Measurements from ENCODE around the gene DARS2.
A peak's percentile ranks its signal among the peaks of the same experiment; 100 is the strongest.
"Not testable (repeated sequence)": the region's sequence is repeated elsewhere in the genome, so short reads cannot be mapped to it uniquely, and the experiment has no call there.

Gene DARS2

GRCh38 chr1:173862146-173862768 is 37.8 kb downstream of the DARS2 start:
- DNase-seq (ENCODE audit: low spot score): not testable (repeated sequence)

DNA sequence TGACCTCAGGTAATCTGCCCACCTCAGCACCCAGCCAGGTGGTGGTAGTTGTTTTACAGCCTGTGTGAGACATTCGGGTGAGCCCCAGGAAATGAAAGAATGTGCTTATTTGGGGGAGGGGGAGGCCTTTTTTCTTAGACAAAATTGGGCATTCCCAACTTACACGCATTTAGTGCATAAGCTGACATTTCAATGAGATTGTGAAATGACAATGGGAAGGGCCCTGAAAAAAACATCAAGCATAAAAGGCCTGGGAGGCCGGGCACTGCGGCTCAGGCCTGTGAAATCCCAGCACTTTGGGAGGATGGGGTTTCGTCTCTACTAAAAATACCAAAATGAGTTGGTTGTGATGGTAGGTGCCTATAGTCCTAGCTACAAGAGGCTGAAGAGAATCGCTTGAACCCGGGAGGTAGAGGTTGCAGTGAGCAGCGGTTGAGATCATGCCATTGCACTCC is 38.3 kb downstream of the DARS2 start:
- no peak for DNase-seq (ENCODE audit: low spot score)

DNA sequence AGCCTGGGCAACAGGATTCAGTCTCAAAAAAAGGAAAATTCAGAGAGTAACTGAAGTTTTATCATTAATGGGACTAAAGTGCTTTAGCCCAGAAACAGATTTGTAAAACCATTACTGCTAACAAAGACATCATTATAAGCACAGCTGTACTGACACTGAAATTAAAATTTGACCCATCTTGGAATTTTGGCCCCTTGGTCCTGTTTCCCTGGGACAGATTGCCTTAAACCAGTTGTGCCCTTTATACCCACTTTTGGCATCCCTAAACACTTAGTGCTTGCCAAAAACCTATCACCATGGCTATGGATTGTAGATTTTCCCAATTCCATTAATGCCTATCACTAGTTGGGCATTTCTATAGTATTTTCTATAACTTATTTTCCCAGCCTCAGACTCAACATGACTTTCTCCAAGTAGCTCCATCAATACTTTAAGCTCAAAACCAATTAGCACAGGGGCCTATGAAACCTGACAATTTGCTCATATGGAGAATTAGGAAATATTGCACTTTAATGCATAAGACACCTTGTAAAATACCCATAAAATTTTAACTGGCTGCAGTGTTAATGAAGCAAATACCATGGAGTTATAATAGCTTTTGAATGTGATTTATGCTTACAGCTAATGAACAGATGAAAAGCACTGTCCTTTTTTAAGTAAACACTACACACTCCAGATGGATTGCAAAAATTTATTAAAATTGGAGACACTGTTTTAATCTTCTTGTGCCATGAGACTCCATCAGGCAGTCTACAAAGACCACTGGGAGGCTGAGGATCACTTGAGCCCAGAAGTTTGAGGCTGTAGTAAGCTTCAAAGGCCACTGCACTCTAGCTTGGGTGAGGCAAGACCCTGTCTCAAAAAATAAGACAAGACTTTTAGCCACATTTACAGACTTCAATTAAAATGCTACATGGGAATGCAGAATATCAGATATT is 39.0 kb downstream of the DARS2 start:
- no peak for DNase-seq (ENCODE audit: low spot score)

GRCh38 chr1:173864179-173864867 is 39.9 kb downstream of the DARS2 start:
- no peak for DNase-seq (ENCODE audit: low spot score)

DNA sequence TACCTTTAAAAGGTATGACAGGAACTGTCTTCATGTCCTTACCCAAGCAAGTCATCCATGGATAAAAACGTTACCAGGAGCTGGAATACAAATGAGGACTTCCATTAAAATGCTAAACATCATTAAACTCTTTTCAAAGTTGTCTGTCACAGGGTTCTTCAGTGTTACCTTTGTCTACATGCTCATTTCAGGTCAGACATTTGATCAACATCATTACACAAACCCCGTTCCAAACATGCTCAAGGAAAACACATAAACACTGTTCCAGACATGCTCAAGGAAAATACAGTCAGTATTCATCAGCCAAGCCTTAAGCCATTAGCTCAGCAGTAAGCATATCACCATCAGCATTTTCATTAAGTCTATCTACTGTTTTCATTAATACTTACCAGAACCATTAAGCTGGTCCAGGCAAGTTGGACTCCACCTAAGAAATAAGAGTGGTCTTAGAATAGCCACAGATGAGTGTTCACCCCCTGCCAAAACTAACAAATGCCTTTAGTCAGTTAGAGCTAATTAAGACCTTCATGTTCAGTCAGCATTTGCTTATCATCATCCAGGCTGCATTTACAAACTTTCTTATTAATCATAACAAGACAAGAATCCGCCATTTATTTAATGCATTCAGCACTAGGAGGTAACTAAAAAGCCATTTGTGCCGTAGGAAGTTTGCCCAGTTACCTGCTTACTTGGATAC is 41.1 kb downstream of the DARS2 start:
- no peak for DNase-seq (ENCODE audit: low spot score)

- no peak for DNase-seq (ENCODE audit: low spot score)
Measured at GRCh38 chr1:173866413-173867115, 42.1 kb downstream of the DARS2 start.

DNA sequence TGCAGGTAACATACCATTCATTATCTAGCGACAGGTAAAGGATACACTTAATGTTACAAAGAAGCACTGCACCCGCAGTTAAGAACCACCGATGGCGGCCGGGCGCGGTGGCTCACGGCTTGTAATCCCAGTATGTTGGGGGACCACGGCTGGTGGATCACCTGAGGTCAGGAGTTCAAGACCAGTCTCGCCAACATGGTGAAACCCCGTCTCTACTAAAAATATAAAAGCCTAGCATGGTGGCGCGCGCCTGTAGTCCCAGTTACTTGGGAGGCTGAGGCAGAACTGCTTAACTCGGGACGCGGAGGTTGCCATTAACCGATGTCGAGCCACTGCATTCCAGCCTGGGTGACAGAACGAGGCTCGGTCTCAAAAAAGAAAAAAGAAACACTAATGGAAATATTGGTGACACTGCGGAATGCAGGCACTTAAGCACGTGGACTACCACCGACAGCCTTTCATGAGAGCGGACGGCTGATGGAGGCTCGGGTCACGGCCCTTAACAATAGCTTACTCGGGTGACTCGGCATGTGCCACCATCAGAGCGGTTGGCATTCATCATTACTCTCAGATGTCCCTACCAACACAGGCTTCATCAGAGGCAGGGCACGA is 42.8 kb downstream of the DARS2 start:
- no peak for DNase-seq (ENCODE audit: low spot score)

DNA sequence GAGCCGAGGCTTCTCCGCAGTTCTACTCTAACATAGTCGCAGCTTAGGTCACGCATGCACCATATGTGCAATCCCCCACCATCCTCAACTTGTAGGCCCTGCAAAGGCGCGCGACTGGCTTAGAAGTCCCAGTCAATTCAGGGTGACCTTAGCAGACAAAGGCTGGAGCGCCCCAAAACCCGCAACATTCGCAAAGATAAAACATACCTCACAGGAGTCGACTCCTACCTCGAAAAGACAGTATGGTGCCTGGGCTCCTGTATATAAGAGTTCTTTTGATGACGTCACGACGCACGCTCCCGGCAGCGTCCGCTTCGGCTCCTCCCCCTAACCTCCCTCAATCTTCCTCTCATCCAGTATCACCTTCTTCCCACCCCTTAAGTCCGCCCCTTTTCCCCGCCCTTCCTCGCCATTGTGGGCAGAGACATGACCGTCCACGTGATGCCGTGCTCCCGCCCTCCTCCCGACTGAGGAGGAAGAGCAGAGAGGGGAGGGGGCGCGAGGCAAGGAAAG is 43.3 kb downstream of the DARS2 start, which contains the start of gene GAS5:
Gene GAS5, minus strand, starts transcription at position 237 of the 513 bp plus-strand sequence.
- DNase-seq (ENCODE audit: low spot score): peak; percentile 99

GRCh38 chr1:173868266-173869020 is 44.0 kb downstream of the DARS2 start, which contains the start of gene ZBTB37:
TSS of gene ZBTB37 (plus strand) at chr1:173868380. CDS start at chr1:173870226, 1,846 bp downstream.
- DNase-seq (ENCODE audit: low spot score): peak; percentile 85

- DNase-seq (ENCODE audit: low spot score): no peak
Measured at GRCh38 chr1:173869021-173869359, 44.5 kb downstream of the DARS2 start.

DNA sequence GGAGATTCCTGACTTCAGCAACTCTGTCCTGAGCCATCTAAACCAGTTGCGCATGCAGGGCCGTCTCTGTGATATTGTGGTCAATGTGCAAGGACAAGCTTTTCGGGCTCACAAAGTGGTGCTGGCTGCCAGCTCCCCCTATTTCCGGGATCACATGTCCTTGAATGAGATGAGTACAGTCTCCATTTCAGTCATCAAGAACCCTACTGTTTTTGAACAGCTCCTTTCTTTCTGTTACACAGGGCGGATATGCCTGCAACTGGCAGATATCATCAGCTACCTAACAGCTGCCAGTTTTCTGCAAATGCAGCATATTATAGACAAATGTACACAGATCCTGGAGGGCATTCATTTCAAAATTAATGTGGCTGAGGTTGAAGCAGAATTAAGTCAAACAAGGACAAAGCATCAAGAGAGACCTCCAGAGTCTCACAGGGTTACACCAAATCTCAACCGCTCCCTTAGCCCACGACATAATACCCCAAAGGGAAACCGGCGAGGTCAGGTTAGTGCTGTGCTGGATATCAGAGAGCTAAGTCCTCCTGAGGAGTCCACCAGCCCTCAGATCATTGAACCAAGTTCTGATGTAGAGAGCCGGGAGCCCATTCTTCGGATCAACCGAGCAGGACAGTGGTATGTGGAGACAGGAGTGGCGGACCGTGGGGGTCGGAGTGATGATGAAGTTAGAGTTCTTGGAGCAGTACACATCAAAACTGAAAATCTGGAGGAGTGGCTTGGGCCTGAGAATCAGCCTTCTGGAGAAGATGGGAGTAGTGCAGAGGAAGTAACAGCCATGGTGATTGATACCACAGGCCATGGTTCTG is 46.0 kb downstream of the DARS2 start:
- no peak for DNase-seq (ENCODE audit: low spot score)

- no peak for DNase-seq (ENCODE audit: low spot score)
Measured at GRCh38 chr1:173871091-173871490, 46.6 kb downstream of the DARS2 start.

DNA sequence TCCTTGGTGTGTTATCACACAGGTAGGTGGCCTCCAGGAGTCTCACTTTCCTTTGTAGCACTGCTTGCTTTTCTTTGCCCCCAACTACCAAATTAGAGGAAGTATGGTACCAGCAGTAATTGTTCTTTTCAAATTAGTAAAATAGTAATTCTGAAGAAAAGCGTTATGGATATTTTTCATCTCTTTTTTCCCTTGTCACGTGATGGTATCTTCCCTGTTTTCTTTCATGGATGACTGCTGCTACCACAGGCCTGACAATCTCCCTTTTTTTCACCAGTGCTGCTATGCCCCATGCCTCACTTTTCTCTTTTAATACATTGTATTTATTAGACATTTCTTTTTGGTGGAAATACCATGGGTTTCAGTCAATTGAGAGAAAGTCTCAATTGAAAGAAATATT is 47.0 kb downstream of the DARS2 start:
- DNase-seq (ENCODE audit: low spot score): no peak

- no peak for DNase-seq (ENCODE audit: low spot score)
Measured at GRCh38 chr1:173876732-173877131, 52.3 kb downstream of the DARS2 start.

DNA sequence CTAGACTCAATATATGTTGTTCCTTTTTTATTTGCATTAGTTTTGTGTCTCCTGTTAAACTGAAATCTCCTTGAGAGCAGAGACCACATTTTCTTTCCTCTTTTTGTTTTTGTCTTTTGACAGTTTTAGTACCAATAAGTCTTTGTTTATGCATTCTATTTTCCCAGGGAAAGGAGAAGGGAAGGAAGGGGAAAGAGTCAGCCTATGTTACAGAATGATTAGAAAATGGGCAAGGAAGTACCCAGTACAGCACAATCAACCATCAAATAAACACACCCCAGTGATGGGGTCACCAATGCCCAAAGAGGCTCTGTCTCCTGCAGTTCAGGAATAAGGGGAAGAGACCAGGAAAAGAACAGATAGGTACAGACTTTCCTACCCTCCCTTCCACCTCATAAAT is 53.8 kb downstream of the DARS2 start:
- no peak for DNase-seq (ENCODE audit: low spot score)

- DNase-seq (ENCODE audit: low spot score): not testable (repeated sequence)
Measured at GRCh38 chr1:173881117-173881516, 56.6 kb downstream of the DARS2 start.

DNA sequence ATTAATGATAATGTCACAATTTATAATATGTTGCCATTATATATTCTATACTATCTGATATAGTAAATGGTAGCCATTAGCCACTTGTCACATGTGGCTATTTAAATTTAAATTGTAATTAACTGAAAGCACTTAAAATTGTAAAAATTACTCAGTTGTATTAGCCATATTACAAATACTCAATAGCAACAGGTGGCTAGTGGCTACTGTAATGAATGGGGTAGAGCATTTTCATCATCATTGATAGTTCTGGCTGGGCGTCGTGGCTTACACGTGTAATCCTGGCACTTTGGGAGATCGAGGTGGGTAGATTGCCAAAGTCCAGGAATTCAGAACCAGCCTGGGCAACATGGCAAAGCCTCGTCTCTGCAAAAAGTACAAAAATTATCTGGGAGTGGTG is 60.2 kb downstream of the DARS2 start:
- DNase-seq (ENCODE audit: low spot score): no peak

- DNase-seq (ENCODE audit: low spot score): no peak
Measured at GRCh38 chr1:173886746-173887611, 62.5 kb downstream of the DARS2 start.

Measured in SK-N-DZ (cell line).